Measurements from ENCODE around the gene REXO4.

DNA sequence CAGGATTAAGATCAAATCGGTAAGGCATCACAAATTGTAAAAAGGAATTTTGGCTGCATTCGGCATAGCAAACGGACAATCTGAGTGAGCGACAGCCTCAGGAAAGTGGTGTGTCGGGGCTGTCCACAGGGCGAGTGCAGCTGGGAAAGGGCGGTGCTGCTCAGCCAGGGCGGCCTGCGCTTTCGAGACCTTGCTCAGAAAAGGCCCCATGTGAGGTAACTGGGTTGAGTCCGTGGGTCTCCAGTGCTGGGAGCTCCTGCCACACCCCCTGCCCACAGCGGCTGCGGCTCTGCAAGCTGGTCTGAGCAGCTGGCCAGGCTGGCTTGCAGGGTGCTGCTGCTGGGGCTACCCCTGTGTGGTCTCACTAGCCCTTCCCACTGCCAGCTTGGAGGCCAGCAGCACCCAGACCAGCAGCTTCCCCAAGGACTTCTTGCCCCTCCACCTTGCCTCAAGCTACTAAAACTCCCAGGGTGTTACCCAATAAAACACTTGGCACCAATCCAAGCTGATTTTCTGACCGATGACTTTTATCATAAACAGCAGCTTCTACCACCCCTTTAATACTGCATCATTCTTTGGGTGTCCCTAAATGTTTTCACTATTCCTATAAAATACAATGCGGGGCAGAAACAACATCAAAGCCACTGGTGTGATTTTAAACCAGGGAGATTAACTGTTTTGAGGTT is 55.3 kb downstream of the REXO4 start:
- no peak; the same call in 1 of the 2 replicates for TF ChIP-seq POLR2A (IDR thresholded peaks at IDR 0.05; ENCODE audit: low read depth, low read length)
- no peak for TF ChIP-seq CTCF (conservative IDR thresholded peaks at IDR 0.05; ENCODE audit: low read depth, low read length)
